ENCODE measurements around the gene ZBTB20.

Gene ZBTB20

GRCh38 chr3:114718898-114719210, 428.2 kb downstream of the ZBTB20 start:
- Histone ChIP-seq H3K4me3 (ENCODE audit: low read length) (no peak overlapping the region), H3K27ac (ENCODE audit: low read depth, low read length) (no peak overlapping the region)
- WGBS: no CpG with 5 or more reads among the region's 1 CpG

GRCh38 chr3:114718071-114718897, 428.8 kb downstream of the ZBTB20 start:
- peaks cover 16% of the 10 kb centered on the region for H3K4me1 ChIP-seq (ENCODE audit: insufficient read depth, low read length)

More at GRCh38 chr3:114718898-114719210, 428.2 kb downstream of the ZBTB20 start:
- Histone ChIP-seq H3K36me3 (ENCODE audit: insufficient read depth, low read length) (no peaks in the 10 kb centered on the region), H3K27me3 (ENCODE audit: insufficient read depth, low read length) (no peaks in the 10 kb centered on the region), H3K9ac (ENCODE audit: low read depth, low read length) (no peak overlapping the region), H3K4me1 (ENCODE audit: insufficient read depth, low read length) (peaks cover 14% of the 10 kb centered on the region), H3K9me3 (ENCODE audit: insufficient read depth, low read depth, low read length) (no peaks in the 10 kb centered on the region)

GRCh38 chr3:114716916-114717315, 430.2 kb downstream of the ZBTB20 start:
- no peaks in the 10 kb centered on the region for H3K36me3 ChIP-seq (ENCODE audit: insufficient read depth, low read length)
- no peak overlapping the region for H3K27ac ChIP-seq (ENCODE audit: low read depth, low read length)
- no peaks in the 10 kb centered on the region for H3K9me3 ChIP-seq (ENCODE audit: insufficient read depth, low read depth, low read length)
- no peaks in the 10 kb centered on the region for H3K27me3 ChIP-seq (ENCODE audit: insufficient read depth, low read length)
- H3K4me1 ChIP-seq (ENCODE audit: insufficient read depth, low read length): peaks cover 16% of the 10 kb centered on the region
- H3K4me3 ChIP-seq (ENCODE audit: low read length): no peak overlapping the region
- H3K9ac ChIP-seq (ENCODE audit: low read depth, low read length): no peak overlapping the region

More at GRCh38 chr3:114718071-114718897, 428.8 kb downstream of the ZBTB20 start:
- Histone ChIP-seq H3K4me3 (ENCODE audit: low read length) (no peak overlapping the region), H3K9me3 (ENCODE audit: insufficient read depth, low read depth, low read length) (no peaks in the 10 kb centered on the region), H3K27ac (ENCODE audit: low read depth, low read length) (no peak overlapping the region), H3K9ac (ENCODE audit: low read depth, low read length) (no peak overlapping the region), H3K27me3 (ENCODE audit: insufficient read depth, low read length) (no peaks in the 10 kb centered on the region), H3K36me3 (ENCODE audit: insufficient read depth, low read length) (no peaks in the 10 kb centered on the region)
- 97% methylated on average over 6 of the region's 7 CpGs for WGBS

GRCh38 chr3:114716126-114716525, 431.0 kb downstream of the ZBTB20 start:
- peaks cover 16% of the 10 kb centered on the region for H3K4me1 ChIP-seq (ENCODE audit: insufficient read depth, low read length)
- H3K9ac ChIP-seq (ENCODE audit: low read depth, low read length): no peak overlapping the region
- no peak overlapping the region for H3K27ac ChIP-seq (ENCODE audit: low read depth, low read length)
- WGBS: 94% methylated on average over 5 of the region's 5 CpGs
- no peaks in the 10 kb centered on the region for H3K27me3 ChIP-seq (ENCODE audit: insufficient read depth, low read length)
- no peaks in the 10 kb centered on the region for H3K9me3 ChIP-seq (ENCODE audit: insufficient read depth, low read depth, low read length)
- no peak overlapping the region for H3K4me3 ChIP-seq (ENCODE audit: low read length)
- H3K36me3 ChIP-seq (ENCODE audit: insufficient read depth, low read length): no peaks in the 10 kb centered on the region

- H3K9me3 ChIP-seq (ENCODE audit: insufficient read depth, low read depth, low read length): no peaks in the 10 kb centered on the region
Observed at GRCh38 chr3:114714957-114715460, 432.1 kb downstream of the ZBTB20 start.

GRCh38 chr3:114714237-114714636, 432.9 kb downstream of the ZBTB20 start:
- Histone ChIP-seq H3K27ac (ENCODE audit: low read depth, low read length) (no peak overlapping the region), H3K27me3 (ENCODE audit: insufficient read depth, low read length) (no peaks in the 10 kb centered on the region), H3K36me3 (ENCODE audit: insufficient read depth, low read length) (no peaks in the 10 kb centered on the region), H3K4me3 (ENCODE audit: low read length) (no peak overlapping the region), H3K4me1 (ENCODE audit: insufficient read depth, low read length) (peaks cover 16% of the 10 kb centered on the region), H3K9me3 (ENCODE audit: insufficient read depth, low read depth, low read length) (no peaks in the 10 kb centered on the region), H3K9ac (ENCODE audit: low read depth, low read length) (no peak overlapping the region)
- 84% methylated on average over 2 of the region's 2 CpGs for WGBS

More at GRCh38 chr3:114714957-114715460, 432.1 kb downstream of the ZBTB20 start:
- no peaks in the 10 kb centered on the region for H3K27me3 ChIP-seq (ENCODE audit: insufficient read depth, low read length)
- H3K9ac ChIP-seq (ENCODE audit: low read depth, low read length): no peak overlapping the region
- H3K36me3 ChIP-seq (ENCODE audit: insufficient read depth, low read length): no peaks in the 10 kb centered on the region
- H3K4me3 ChIP-seq (ENCODE audit: low read length): no peak overlapping the region
- WGBS: 96% methylated on average over 4 of the region's 7 CpGs
- H3K27ac ChIP-seq (ENCODE audit: low read depth, low read length): no peak overlapping the region
- H3K4me1 ChIP-seq (ENCODE audit: insufficient read depth, low read length): peaks cover 16% of the 10 kb centered on the region

GRCh38 chr3:114712728-114713492, 434.2 kb downstream of the ZBTB20 start:
- WGBS: 97% methylated on average over 6 of the region's 9 CpGs
- Histone ChIP-seq H3K27me3 (ENCODE audit: insufficient read depth, low read length) (no peaks in the 10 kb centered on the region), H3K9ac (ENCODE audit: low read depth, low read length) (no peak overlapping the region), H3K36me3 (ENCODE audit: insufficient read depth, low read length) (no peaks in the 10 kb centered on the region), H3K4me3 (ENCODE audit: low read length) (no peak overlapping the region), H3K9me3 (ENCODE audit: insufficient read depth, low read depth, low read length) (no peaks in the 10 kb centered on the region), H3K4me1 (ENCODE audit: insufficient read depth, low read length) (peaks cover 17% of the 10 kb centered on the region), H3K27ac (ENCODE audit: low read depth, low read length) (no peak overlapping the region)

GRCh38 chr3:114711321-114711886, 435.7 kb downstream of the ZBTB20 start:
- Histone ChIP-seq H3K9ac (ENCODE audit: low read depth, low read length) (no peak overlapping the region), H3K27me3 (ENCODE audit: insufficient read depth, low read length) (no peaks in the 10 kb centered on the region), H3K9me3 (ENCODE audit: insufficient read depth, low read depth, low read length) (no peaks in the 10 kb centered on the region), H3K27ac (ENCODE audit: low read depth, low read length) (no peak overlapping the region), H3K4me1 (ENCODE audit: insufficient read depth, low read length) (peaks cover 31% of the 10 kb centered on the region), H3K36me3 (ENCODE audit: insufficient read depth, low read length) (no peaks in the 10 kb centered on the region), H3K4me3 (ENCODE audit: low read length) (no peak overlapping the region)
- 94% methylated on average over 2 of the region's 2 CpGs for WGBS

GRCh38 chr3:114709102-114709501, 438.0 kb downstream of the ZBTB20 start:
- H3K4me1 ChIP-seq (ENCODE audit: insufficient read depth, low read length): peaks cover 20% of the 10 kb centered on the region
- no peaks in the 10 kb centered on the region for H3K36me3 ChIP-seq (ENCODE audit: insufficient read depth, low read length)
- no peaks in the 10 kb centered on the region for H3K27me3 ChIP-seq (ENCODE audit: insufficient read depth, low read length)
- WGBS: 96% methylated on average over 1 of the region's 1 CpG
- no peaks in the 10 kb centered on the region for H3K9me3 ChIP-seq (ENCODE audit: insufficient read depth, low read depth, low read length)
- H3K9ac ChIP-seq (ENCODE audit: low read depth, low read length): no peak overlapping the region
- no peak overlapping the region for H3K4me3 ChIP-seq (ENCODE audit: low read length)
- H3K27ac ChIP-seq (ENCODE audit: low read depth, low read length): no peak overlapping the region

- no peak overlapping the region for H3K4me3 ChIP-seq (ENCODE audit: low read length)
- WGBS: 88% methylated on average over 3 of the region's 4 CpGs
- no peaks in the 10 kb centered on the region for H3K9me3 ChIP-seq (ENCODE audit: insufficient read depth, low read depth, low read length)
- H3K27ac ChIP-seq (ENCODE audit: low read depth, low read length): no peak overlapping the region
- H3K9ac ChIP-seq (ENCODE audit: low read depth, low read length): no peak overlapping the region
- H3K4me1 ChIP-seq (ENCODE audit: insufficient read depth, low read length): peaks cover 15% of the 10 kb centered on the region
- no peaks in the 10 kb centered on the region for H3K27me3 ChIP-seq (ENCODE audit: insufficient read depth, low read length)
- no peaks in the 10 kb centered on the region for H3K36me3 ChIP-seq (ENCODE audit: insufficient read depth, low read length)
Observed at GRCh38 chr3:114707252-114707860, 439.7 kb downstream of the ZBTB20 start.
